HG02885 (cell line): ENCODE results near the gene ZFAND5.

Experiments used
- ATAC-seq: cut with Tn5 transposase; IDR thresholded peaks from one replicate; pipeline ENCODE4 v1.9.1; 2021; ENCODE audit warnings: mild to moderate bottlenecking; ENCODE audit not compliant: unreplicated experiment, poor library complexity

ZFAND5 gene

DNA sequence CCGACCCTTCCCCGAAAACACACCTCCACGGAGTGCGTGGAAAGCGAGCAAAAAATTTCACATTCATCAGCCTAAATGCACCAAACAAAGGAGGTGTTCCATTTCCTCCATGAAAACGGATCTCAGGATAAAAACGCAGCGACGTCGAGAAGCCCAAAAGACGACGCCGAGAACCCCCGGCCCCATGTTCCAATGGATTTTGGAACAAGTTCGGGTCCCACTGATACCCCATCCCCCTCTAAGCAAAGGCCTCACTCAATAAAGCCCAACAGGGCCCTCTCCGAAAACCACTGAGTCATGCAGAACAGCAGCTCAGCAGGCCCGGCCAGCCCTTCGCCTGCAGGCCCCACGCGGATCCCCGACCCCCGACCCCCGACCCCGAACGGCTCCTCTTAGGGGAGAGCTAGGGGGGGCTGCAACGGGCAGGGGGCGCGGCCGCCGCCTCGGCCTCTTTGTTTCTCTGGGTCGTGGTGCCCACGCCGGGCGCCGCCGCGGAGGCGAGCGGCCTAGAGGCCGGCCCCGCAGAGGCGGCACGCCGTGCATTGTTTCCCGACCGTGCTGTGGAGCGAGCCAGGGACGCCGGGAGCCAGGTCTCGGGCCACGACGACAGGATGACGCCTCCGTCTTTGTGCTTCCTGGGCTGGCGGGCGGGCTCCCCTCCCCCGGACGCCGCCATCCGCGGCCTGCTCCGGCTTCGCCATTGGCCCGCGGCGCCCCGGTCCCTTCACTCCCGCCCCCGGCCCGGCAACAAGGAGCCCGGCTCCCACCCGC, 915 bp downstream of the ZFAND5 start:
- peak; percentile 46 for ATAC-seq

DNA sequence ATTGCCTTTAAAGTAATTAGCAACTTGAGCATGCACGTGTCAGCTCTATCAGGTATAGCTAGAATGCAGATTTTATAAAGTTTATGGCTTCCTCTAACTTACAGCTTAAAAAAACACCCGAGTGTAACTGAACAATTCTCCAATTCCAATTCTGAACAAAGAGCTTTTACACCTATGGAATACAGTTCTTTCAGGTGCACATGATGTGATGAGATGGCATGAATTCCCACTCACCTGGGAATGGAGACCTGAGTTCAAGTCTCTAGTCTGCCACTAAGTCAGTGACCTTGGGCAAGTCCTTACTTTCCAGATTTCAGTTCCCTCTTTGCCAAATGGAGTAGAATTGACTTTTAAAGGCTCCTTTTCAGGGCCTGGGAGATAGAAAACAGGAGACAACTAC, 1.8 kb downstream of the ZFAND5 start:
- no peak for ATAC-seq

DNA sequence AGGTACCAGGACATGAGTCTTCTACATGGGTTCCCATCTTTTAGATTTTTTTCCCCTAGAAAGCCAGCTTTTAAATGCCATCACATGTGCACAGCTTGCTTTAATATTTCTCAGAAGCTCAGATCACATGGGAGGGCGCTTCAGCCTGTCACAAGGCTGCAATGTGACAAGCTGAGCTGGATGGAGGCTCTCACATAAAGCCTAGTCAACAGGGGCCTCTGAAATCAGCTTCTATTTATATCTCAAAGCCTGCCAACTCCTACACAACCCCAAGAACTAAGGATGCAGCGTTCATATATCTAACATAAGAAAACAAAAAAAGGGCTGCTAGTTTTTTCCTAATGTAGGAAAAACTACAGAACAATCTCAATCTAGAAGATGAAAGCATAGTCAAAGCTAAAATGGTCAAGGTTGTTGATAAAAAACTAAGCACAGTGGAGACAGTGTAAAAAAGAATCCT, 2.3 kb downstream of the ZFAND5 start:
- ATAC-seq: peak; percentile 43

DNA sequence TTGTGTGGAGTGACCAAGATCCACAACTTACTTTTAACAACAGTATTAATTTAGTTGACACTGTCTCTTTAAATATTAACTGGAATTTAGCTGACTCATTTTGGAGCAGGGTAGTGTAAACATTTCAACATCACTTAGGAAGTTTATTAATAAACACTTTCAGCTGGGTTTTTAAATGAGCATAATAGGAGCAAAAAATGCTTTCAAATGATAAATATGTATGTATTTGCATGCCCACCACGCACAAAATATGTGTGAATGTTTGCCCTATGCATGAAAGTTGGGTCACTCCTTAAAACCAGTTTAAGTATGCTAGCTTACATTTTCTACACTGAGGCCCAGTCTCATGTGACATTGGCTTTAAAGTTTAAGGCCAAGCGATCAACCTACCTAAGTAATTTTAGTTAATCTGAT, 2.9 kb downstream of the ZFAND5 start:
- no peak for ATAC-seq

DNA sequence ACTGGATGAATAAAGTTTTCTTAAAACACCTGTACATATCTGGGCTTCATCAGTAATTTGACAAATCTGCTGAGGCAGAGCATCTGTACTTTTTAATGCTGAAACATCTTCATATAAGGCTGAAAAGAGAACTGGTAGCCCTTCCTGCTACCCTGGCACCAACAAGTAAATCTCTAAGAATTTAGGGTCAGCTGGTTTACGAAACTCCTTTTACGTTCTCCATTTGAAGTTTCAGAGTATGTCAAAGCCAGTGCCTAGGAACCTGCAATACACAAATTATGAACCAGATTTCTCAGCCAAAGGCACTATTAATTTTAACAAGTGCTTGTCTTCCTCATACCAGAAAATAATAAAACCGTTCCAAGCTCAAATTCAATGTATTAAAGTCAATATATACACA, 3.8 kb downstream of the ZFAND5 start:
- ATAC-seq: no peak

DNA sequence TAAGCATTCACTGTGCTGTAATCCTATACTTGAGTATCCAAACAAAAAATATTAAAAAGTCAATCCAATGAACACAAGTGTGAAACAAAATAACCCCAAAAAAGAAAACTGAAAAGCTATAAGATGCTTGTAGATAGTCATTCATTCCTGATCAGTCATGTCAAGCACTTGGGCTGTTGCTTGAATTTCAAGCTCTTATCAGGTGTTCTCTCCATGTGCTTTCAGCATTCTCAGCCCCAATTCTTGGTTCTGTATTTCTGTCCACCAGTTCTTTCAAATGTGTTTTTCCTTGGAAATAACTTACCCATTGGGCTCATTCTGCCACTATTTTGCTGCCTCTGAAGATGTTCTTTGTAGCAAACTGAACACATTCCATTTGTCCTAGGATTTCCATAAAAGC, 4.7 kb downstream of the ZFAND5 start:
- ATAC-seq: no peak

DNA sequence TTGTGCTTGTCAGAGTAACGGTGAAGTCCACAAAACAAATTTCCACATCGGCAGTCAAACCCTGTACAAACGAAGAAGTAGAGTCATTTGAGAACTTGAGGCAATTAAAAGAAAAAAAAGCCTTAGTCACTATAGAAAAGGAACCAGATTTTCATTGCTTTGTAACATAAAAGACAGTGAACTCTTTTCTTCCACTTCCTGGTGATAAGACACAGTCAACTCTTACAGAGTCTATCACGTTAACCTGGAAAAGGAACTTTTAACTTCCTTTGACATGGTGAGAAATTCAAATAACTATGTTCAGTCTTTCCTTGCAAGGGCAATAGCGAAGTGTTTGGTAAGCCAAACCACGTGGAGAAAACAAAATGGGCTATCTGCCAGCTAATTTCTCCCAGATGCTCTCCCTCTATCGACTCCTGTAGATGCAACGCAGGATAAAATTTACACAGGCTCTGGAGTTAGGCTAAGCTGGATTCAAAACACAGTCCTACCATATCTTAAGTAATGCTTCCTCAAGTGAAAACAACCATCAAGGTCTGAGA, 8.9 kb downstream of the ZFAND5 start:
- ATAC-seq: no peak

DNA sequence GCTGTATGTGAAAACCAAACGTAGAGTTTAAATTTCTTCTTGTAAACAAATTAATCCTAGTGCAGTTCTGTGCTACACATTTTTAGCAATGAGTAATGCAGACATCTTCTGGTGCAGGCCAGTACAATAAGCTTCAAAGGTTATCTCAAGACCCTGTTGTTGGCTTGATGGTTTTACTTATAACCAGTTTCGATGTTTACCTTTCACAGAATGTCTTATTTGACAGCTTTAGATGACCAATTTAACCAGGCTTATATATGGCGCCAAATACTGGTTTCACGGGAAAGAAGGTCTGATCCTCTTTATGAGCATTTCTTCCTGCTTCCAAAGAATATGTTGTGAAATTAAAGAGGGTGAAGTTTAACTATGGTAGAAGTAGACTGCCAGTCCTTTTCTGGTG, 9.9 kb downstream of the ZFAND5 start:
- no peak for ATAC-seq

DNA sequence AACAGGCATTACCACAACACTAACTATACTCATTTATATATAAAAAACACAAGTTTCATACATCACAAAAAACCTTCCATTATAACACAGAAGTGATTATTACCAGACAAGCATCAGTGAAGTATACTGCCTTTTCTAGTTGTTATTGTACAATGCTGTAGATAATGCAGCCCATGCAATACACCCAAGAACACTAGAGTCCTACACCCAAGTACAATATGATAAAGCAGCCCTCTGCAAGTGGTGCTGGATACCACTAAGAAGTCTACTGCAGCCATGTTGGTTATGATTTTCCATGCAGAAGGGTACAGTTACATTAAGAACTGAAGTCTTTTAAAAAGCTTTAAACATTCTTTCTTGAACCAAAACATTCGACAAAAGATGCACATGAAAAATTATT, 10.3 kb downstream of the ZFAND5 start:
- ATAC-seq: no peak

DNA sequence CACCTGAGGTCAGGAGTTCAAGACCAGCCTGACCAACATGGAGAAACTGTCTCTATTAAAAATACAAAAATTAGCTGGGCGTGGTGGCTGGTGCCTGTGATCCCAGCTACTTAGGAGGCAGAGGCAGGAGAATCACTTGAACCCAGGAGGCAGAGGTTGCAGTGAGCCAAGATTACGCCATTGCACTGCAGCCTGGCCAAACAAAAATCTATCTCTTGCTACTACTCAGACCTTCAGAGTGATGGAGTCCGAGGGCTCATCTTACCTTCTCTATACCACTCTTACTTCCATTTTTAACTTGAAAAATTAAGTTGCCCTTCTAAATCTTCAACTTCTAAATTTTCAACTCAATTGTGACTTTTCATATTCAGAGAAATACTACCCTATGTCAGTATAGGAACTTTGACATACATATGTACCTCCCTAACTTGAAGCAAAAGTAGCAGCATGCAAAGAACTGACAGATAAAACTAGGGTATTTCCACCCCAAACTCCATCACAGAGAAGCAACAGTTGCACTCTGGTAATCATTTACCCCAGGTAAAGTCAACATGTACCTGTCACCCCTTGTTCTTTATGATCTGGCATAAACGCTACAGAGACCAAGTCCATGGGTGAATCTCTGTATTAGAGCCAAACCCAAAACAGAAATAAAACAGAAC, 11.4 kb downstream of the ZFAND5 start:
- no peak for ATAC-seq

DNA sequence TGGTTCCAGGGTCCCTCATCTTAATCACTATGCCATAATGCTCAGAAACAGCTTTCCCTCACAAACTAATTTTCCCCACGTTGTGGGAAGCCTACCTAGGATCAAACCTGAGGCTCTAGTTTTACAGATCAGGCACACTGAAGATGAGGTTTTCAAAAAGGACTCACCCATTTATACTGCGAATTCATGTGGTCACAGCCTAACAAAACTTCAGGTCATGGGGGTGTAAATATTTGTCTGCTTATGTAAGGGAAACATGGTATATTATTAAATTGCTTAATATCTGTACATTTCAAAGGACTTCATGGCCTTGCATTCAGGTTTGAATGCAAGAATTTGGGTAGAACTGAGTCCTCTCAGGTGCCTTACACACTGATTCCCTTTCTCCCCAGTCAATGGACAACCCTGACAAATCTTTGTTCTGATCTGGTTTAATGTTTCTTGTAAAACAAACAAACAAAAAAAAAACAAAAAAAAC, 12.1 kb downstream of the ZFAND5 start:
- no peak for ATAC-seq

DNA sequence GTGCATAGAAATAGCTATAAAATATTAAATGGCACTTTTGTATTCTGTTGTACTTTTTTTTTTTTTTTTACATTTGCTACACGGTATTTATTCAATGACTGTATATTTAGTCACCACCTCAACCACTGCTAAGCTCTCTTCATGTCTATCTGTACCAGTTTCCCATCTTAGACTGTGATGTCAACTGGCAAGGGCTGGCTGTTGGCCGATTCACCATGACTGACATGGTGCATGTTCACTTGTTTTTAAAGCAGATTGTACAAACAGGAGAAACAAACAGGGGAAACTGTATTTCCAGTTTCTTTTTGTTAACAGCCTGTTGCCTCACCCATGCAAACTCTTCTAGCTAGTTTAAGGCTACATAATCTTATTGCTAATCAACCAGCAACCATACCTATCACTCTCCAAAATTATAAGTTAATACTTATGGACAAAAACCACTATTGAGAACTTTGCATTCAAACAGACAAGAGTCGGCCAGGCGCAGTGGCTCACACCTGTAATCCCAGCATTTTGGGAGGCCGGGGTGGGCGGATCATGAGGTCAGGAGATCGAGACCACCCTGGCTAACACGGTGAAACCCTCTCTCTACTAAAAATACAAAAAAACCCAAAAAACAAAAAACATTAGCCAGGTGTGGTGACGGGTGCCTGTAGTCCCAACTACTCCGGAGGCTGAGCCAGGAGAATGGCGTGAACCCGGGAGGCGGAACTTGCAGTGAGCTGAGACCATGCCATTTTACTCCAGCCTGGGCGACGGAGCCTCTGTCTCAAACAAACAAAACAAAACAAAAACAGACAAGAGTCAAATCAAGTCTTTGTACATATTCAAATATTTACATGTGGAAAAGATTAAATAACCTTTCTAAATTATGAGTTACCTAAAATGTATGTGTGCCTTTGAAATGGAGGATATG, 13.2 kb downstream of the ZFAND5 start:
- ATAC-seq: no peak

DNA sequence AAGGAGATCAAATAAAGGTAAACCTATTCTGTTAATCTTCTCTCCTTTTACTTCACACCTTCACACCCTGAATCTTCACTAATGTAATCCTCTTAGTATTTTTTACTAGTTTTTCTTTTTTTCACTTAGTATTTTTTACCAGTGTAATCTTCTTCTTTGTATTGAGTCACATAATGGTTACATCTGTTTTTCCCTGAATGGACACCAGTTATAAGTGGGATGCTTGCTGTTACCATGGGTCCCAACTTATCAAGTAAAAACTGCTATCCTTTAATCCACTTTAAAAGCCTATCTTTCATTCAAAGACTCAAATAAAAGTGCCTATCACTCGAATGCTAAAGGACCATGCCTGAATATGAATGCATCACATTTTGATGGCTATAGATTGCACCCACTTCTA, 15.1 kb downstream of the ZFAND5 start:
- no peak for ATAC-seq

DNA sequence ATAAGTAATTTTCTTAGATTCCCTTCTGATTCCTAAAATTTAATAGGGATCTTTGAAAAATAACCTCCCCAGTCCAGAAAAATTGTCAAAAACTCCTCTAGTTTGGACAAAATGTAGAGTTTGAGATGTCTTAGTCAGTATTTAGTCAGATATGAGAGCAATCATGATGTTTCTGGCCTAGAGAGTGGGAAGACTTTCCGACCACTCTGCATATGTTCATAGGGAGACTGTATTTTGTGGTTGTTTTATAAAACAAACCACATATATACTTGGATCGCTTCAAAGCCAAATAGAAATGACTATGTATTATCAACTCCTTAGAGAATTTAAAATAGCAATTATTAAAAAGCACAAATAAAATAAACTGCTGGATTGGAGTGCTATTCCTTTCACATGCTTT, 15.8 kb downstream of the ZFAND5 start:
- no peak for ATAC-seq

DNA sequence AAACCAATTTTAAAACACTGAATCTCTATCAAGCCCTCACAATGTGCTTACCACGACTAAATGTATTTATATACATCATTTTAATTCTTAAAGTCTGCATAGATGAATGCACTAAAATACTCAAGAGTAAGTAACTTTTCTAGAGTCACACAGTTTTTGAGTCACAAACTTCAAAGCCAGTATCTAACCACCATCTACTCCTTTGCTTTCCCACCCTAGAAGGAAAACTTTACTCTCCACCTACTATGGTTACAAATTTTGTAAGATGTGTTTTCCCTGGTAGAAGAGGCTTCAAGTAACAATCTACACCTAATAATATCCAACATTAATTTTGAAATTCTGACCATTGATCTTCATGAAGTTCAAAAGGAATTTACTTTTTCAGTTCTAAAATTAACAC, 18.7 kb downstream of the ZFAND5 start:
- ATAC-seq: no peak

DNA sequence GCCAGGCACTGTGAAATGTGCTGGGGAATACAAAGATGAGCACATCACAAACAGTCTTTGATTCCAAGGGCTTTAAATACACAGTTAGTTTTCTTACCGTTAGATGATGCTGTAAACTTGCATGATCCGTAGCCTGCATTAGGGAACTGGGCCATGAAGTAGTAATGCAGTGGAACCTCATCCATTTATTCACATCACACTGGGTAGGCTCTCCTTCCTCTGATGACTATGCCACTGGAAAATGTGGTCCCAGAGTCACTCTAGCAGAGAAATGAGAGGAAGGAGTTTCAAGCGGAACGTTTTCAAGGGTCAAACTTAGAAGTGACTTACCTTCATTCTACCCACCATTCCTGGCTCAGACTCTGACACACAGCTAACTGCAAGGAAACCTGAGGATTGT, 26.4 kb downstream of the ZFAND5 start:
- ATAC-seq: no peak

DNA sequence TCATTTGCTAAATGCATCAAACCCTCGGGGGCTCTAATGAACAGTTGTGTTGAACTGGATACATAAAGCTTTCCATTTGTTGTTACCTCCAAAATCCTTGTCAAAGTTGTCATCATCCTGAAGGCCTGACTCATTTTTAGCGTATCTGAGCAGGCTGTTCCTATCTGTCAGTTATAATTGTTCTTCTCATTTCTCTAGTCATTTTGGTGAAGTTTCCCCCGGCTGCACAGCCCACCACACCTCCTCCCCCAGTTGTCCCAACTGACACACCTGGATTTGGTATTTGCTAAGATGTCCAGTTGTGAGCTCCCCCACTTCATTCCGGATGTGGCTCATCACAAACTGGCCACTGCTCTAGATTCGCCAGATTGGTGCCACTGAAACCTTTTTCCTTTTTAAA, 27.7 kb downstream of the ZFAND5 start:
- ATAC-seq: no peak

DNA sequence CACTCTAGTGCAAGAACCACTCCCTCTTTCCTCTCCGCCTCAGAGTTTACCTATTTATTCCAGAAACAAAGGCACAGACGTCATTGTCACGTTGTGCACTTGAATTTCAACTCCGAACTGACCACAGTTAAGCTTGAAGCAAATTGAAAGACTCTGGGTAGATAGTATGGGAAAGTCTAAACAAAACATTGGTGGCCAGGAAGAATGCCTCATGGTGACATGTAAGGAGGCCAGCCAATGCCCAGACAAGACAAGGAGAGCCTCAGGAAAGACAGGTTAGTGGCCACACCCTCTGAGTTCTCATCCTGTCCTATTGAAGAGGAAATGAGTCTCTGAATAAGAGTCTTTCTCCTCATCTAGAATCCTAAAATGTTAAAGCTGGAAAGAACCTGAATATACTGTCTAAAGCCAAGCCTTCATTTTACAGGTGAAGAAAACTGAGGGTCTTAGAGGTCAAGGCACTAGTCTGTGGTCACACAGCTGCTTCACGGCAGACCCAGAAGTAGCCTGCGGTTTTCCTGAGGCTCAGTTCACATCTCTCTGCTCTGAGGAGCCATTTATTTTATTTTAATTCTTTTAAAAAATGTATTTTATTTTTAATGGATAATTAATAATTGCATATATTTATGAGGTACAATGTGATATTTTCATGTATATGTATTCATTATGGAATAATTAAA, 30.2 kb downstream of the ZFAND5 start:
- no peak for ATAC-seq

DNA sequence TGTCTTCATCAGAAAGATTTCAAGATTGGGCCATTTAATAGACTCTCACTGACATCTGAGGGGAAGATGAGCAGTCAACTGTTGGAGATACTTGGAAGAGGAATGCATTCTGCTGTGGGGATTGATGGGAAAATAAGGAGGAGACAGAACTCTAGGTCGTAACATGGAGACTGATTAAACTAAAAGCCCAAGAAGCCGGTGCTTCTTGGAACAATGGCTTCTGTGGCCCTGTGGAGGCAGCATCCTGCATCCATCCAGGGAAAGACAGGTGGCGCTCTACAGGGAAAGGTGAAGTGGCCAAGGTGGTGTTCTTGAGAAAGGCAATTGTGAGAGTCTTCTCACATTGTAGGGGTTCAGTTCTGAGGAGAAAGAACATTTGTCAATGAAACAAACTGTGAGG, 31.3 kb downstream of the ZFAND5 start:
- ATAC-seq: no peak

DNA sequence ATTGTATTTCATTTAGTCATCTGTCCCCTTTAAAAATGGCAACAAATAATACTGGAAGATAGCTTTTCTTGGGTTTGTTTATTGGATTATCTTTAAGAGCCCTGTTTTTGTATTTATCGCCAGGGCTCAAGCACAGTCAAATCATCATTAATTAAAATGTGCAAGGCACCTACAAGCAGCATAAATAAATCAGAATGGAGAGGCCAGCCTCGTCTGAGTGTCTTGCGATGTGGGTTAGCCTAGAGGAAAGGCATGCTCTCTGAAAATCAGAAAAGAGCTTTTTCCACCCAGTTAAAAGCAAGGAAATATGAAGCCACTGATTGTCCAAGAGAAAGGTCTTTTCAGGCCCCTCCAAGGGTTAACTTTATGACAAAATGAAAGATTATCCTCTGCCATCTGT, 31.8 kb downstream of the ZFAND5 start:
- ATAC-seq: no peak
